HepG2 (cell line): Measurements from ENCODE around the gene GGA1. TPM values are rescaled to one million over a fixed set of nuclear protein-coding genes. Genes with fewer than 3 reads are reported as not detected.

ENCODE experiments used
- ARID3A ChIP-seq: IDR thresholded peaks from 2 replicates; pipeline ENCODE4 v1.6.1; 2012; ENCODE audit warnings: low read depth, low read length, improper control_type of control experiment
- FOXP1 ChIP-seq, 2 experiments: fragments of 450-650 bp in 1 of 2; IDR thresholded peaks; 2 replicates each; pipeline ENCODE4 v1.6.1; 2017 to 2018; ENCODE audit warnings: antibody characterized with exemption in 1 of 2
- HES4 ChIP-seq: sonication (generic); formaldehyde crosslinking; IDR thresholded peaks from 2 replicates; pipeline ENCODE4 v1.9.0; 2021; ENCODE audit warnings: mild to moderate bottlenecking, missing genetic modification reagents, borderline replicate concordance
- HINFP ChIP-seq: sonication (generic); formaldehyde crosslinking; IDR thresholded peaks from 2 replicates; pipeline ENCODE4 v1.4.0; 2020; ENCODE audit warnings: low read depth, mild to moderate bottlenecking, missing genetic modification reagents
- KLF15 ChIP-seq: sonication (generic); formaldehyde crosslinking; IDR thresholded peaks from 2 replicates; pipeline ENCODE4 v1.8.1; 2023; ENCODE audit warnings: borderline replicate concordance, mild to moderate bottlenecking, inconsistent platforms, missing genetic modification reagents, mixed read lengths
- MBNL3 ChIP-seq: fragments of 250-450 bp; sonication (Bioruptor Pico); conservative IDR thresholded peaks from 2 replicates; pipeline ENCODE4 v1.8.0; 2022; ENCODE audit warnings: mild to moderate bottlenecking, inconsistent platforms
- MED13 ChIP-seq: sonication (generic); formaldehyde crosslinking; IDR thresholded peaks from 2 replicates; pipeline ENCODE4 v1.5.0; 2020; ENCODE audit warnings: missing genetic modification reagents
- MIER3 ChIP-seq: IDR thresholded peaks from 2 replicates; pipeline ENCODE4 v1.6.1; 2016; ENCODE audit warnings: missing compliant biosample characterization, borderline replicate concordance
- MTF1 ChIP-seq: sonication (generic); formaldehyde crosslinking; IDR thresholded peaks from 2 replicates; pipeline ENCODE4 v1.5.0; 2020; ENCODE audit warnings: missing genetic modification reagents
- NKX3-1 ChIP-seq: sonication (generic); formaldehyde crosslinking; IDR thresholded peaks from 2 replicates; pipeline ENCODE4 v1.5.0; 2020; ENCODE audit warnings: missing genetic modification reagents
- POLR2AphosphoS2 ChIP-seq: IDR thresholded peaks from 2 replicates; pipeline ENCODE4 v1.6.1; 2011; ENCODE audit warnings: low read depth, low read length, improper control_type of control experiment
- SMYD3 ChIP-seq: sonication (generic); formaldehyde crosslinking; IDR thresholded peaks from 2 replicates; pipeline ENCODE4 v1.8.1; 2023; ENCODE audit warnings: mild to moderate bottlenecking, missing genetic modification reagents
- ZBTB10 ChIP-seq: sonication (generic); formaldehyde crosslinking; IDR thresholded peaks from 2 replicates; pipeline ENCODE4 v1.4.0; 2020; ENCODE audit warnings: missing genetic modification reagents, borderline replicate concordance
- ZFP37 ChIP-seq: sonication (generic); formaldehyde crosslinking; IDR thresholded peaks from 2 replicates; pipeline ENCODE4 v1.4.0; 2020; ENCODE audit warnings: missing genetic modification reagents, borderline replicate concordance
- ZMYM4 ChIP-seq: sonication (generic); formaldehyde crosslinking; IDR thresholded peaks from 2 replicates; pipeline ENCODE4 v1.8.1; 2023; ENCODE audit warnings: mild to moderate bottlenecking, missing genetic modification reagents
- ZNF343 ChIP-seq: sonication (generic); formaldehyde crosslinking; IDR thresholded peaks from 2 replicates; pipeline ENCODE4 v1.4.0; 2020; ENCODE audit warnings: mild to moderate bottlenecking, missing genetic modification reagents
- ZNF607 ChIP-seq: sonication (generic); formaldehyde crosslinking; IDR thresholded peaks from 2 replicates; pipeline ENCODE4 v1.5.1; 2020; ENCODE audit warnings: missing genetic modification reagents, mild to moderate bottlenecking, borderline replicate concordance
- ZSCAN31 ChIP-seq: sonication (generic); formaldehyde crosslinking; IDR thresholded peaks from 2 replicates; pipeline ENCODE4 v1.5.0; 2020; ENCODE audit warnings: low read depth, mild to moderate bottlenecking, missing genetic modification reagents
- polyA plus RNA-seq, 8 experiments: library from polyadenylated mRNA; depleted of rRNA in 3 of 8; stranded (reverse) in 7 of 8; unstranded in 1 of 8; fragments of >200 nt; fragmentation: Illumina TruSeq in 4 of 8; extraction: Trizol in 4 of 8; gene quantifications; 2 replicates each; pipeline versions ENCODE4 v1.2.1 to v1.2.3, GENCODE V29; 2011 to 2016; ENCODE audit warnings: low read depth in 4 of 8, missing spikeins in 1 of 8, mixed read lengths in 1 of 8; ENCODE audit not compliant: insufficient read depth in 1 of 8
- total RNA-seq, 5 experiments: library from RNA; depleted of rRNA; stranded (reverse); fragments of >200 nt; fragmentation: Illumina TruSeq; extraction: Trizol; gene quantifications; 2 replicates each; pipeline ENCODE4 v1.2.3, GENCODE V29; 2016; ENCODE audit warnings: low read depth in 1 of 5
- TF ChIP-seq, protein P1 (sequence below): sonication (generic); formaldehyde crosslinking; IDR thresholded peaks from 2 replicates; pipeline ENCODE4 v1.8.1; 2023; ENCODE audit warnings: mild to moderate bottlenecking, missing genetic modification reagents
- TF ChIP-seq, protein P2 (sequence below): IDR thresholded peaks from 2 replicates; pipeline ENCODE4 v1.6.1; 2018; ENCODE audit warnings: missing genetic modification reagents, mild to moderate bottlenecking, missing compliant biosample characterization

The GGA1 gene
- total and polyA plus RNA-seq, 2 of the 13 experiments (the other 11 are each of a cell fraction or from before 2014, with no cell fraction given): 29.1 to 87.2 TPM

DNA sequence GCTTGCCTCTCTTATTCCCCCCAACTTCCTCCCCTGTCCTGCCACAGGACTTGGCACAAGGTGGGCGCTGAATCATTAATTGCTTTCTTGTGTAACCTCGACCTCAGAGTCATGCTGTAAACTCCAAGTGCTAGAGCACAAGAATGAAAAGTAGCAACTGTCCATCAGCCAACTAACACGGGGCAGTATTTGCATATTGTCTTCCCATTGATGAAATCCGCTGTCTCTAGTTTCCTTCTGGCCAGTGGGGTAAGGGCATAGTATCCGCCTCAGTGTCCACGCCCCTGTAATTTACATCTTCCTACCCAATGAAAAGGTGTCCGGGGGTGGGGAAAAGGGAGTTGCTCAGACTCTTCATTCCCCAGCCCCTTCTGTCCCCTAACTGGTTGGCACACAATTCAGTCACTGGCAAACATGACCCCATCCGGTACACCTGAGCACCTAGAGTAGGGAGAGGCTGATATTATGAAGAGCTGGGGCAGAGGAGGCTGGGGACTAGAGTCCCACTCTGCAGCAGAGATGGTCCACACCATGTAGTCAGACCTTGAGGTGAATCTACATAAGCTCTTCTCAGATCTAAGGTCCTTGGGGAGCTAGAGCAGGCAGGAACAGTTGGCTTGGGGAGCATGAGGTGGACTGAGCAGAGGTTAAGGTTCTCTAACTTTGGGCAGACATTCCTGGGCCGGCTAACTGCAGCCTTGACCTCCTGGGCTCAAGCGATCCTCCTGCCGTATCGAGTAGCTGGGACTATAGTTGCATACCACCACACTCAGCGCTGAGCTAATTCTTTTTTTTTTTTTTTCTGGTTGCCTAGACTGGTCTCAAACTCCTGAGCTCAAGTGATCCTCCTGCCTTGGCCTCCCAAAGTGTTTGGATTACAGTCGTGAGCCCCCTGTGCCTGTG lies 6.8 kb upstream of the GGA1 start (continued):
- TF ChIP-seq HES4 (CRISPR knock-in tag) (no peak), KLF15 (CRISPR knock-in tag) (no peak), SMYD3 (CRISPR knock-in tag) (no peak), MIER3 (0 out of 2 replicates have a peak, but pooled peaks have one; percentile 14), NKX3-1 (CRISPR knock-in tag) (no peak), MED13 (no peak), MTF1 (CRISPR knock-in tag) (no peak), ZNF607 (CRISPR knock-in tag) (no peak), ZBTB10 (CRISPR knock-in tag) (no peak), ZSCAN31 (CRISPR knock-in tag) (no peak), MBNL3 (CRISPR knock-in tag) (no peak), ARID3A (peak; percentile 39; the same call in 1 of the 2 replicates), ZMYM4 (CRISPR knock-in tag) (no peak), ZFP37 (CRISPR knock-in tag) (no peak), FOXP1 (IDR thresholded peaks at IDR 0.05) (no peak), FOXP1 (CRISPR knock-in tag; IDR thresholded peaks at IDR 0.05) (no peak), HINFP (no peak), ZNF343 (no peak), POLR2AphosphoS2 (no peak)
- TF ChIP-seq, protein P1, sequence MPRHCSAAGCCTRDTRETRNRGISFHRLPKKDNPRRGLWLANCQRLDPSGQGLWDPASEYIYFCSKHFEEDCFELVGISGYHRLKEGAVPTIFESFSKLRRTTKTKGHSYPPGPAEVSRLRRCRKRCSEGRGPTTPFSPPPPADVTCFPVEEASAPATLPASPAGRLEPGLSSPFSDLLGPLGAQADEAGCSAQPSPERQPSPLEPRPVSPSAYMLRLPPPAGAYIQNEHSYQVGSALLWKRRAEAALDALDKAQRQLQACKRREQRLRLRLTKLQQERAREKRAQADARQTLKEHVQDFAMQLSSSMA (CRISPR knock-in tag): no peak
- TF ChIP-seq, protein P2, sequence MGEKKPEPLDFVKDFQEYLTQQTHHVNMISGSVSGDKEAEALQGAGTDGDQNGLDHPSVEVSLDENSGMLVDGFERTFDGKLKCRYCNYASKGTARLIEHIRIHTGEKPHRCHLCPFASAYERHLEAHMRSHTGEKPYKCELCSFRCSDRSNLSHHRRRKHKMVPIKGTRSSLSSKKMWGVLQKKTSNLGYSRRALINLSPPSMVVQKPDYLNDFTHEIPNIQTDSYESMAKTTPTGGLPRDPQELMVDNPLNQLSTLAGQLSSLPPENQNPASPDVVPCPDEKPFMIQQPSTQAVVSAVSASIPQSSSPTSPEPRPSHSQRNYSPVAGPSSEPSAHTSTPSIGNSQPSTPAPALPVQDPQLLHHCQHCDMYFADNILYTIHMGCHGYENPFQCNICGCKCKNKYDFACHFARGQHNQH (CRISPR knock-in tag): no peak
